Fibroblast of lung (primary cell): ENCODE results near the gene DIPK2B.

ENCODE experiments used
- CTCF ChIP-seq, 2 donors: IDR thresholded peaks in 1 of 2; conservative IDR thresholded peaks in 1 of 2; 1 replicate in 1 of 2; 2 replicates in 1 of 2; pipeline ENCODE4 v1.5.1; 2011 to 2012; ENCODE audit warnings: low read length in 2 of 2, control low read depth in 1 of 2, inconsistent platforms in 1 of 2, low read depth in 1 of 2, mild to moderate bottlenecking in 1 of 2
- EZH2 ChIP-seq: IDR thresholded peaks from 2 replicates; pipeline ENCODE4 v1.5.1; 2012; ENCODE audit warnings: low read length, control low read depth, mild to moderate bottlenecking; ENCODE audit errors: missing control alignments

- no peak for TF ChIP-seq CTCF (conservative IDR thresholded peaks at IDR 0.05 in 1 of 2, IDR thresholded peaks at IDR 0.05 in 1 of 2; ENCODE audit: low read depth in 1 of 2, low read length in 2 of 2)
- no peak for TF ChIP-seq EZH2
Measured at GRCh38 chrX:45154462-45154861, 46.2 kb downstream of the DIPK2B start.
